PC-9 (cell line): Measurements from ENCODE around the gene SLC9A9. TPM values are rescaled to one million over a fixed set of nuclear protein-coding genes. Genes with fewer than 3 reads are reported as not detected.
"Not testable (repeated sequence)": the region's sequence is repeated elsewhere in the genome, so short reads cannot be mapped to it uniquely, and the experiment has no call there.

Experiments
- BruUV-seq: library from RNA; stranded (reverse); fragments of 400-500 nt; replicated peaks from 2 replicates; lab custom pipeline; 2021; lab: Mats Ljungman, UMichigan
- CTCF ChIA-PET: fragments of 300-600 bp; sonication (Branson Sonifier 250); formaldehyde crosslinking; loops from one replicate; lab custom pipeline; 2022; ENCODE audit warnings: antibody characterized with exemption; lab: Charles Lee
- POLR2A ChIA-PET: fragments of 300-600 bp; sonication (Branson Sonifier 250); formaldehyde crosslinking; loops from one replicate; lab custom pipeline; 2022; ENCODE audit warnings: antibody characterized with exemption; ENCODE audit not compliant: unreplicated experiment; lab: Charles Lee
- DNase-seq, 2 experiments: peaks; one replicate each; pipeline versions ENCODE4 v3.0.0 to v3.0.0-alpha.2; 2015 to 2022; ENCODE audit warnings: mixed read lengths in 1 of 2
- H2AFZ ChIP-seq: fragments of 200-600 bp; sonication (generic); 2 replicates; pipeline ENCODE4 v1.8.1; 2017; ENCODE audit warnings: antibody characterized with exemption
- H3F3A ChIP-seq: fragments of 200-600 bp; sonication (generic); 2 replicates; pipeline ENCODE4 v1.8.1; 2017; ENCODE audit warnings: antibody characterized with exemption, mild to moderate bottlenecking, low read depth; ENCODE audit not compliant: insufficient read depth
- H3K27ac ChIP-seq: fragments of 200-600 bp; sonication (generic); 2 replicates; pipeline ENCODE4 v1.6.1; 2016; ENCODE audit warnings: mixed run types
- H3K27me3 ChIP-seq: fragments of 200-600 bp; sonication (generic); 2 replicates; pipeline ENCODE4 v1.6.1; 2016; ENCODE audit warnings: low read depth, mixed run types; ENCODE audit not compliant: insufficient read depth
- H3K36me3 ChIP-seq: fragments of 200-600 bp; sonication (generic); 2 replicates; pipeline ENCODE4 v1.6.1; 2016; ENCODE audit warnings: low read depth, mixed run types
- H3K4me1 ChIP-seq: fragments of 200-600 bp; sonication (generic); replicated peaks from 2 replicates; pipeline ENCODE4 v1.6.1; 2016; ENCODE audit warnings: mixed run types; ENCODE audit not compliant: insufficient read depth
- H3K4me2 ChIP-seq: fragments of 200-600 bp; sonication (generic); 2 replicates; pipeline ENCODE4 v1.6.1; 2017; ENCODE audit warnings: mixed run types
- H3K4me3 ChIP-seq: fragments of 200-600 bp; sonication (generic); 2 replicates; pipeline ENCODE4 v1.6.1; 2016; ENCODE audit warnings: mixed run types
- H3K79me2 ChIP-seq: fragments of 200-600 bp; sonication (generic); 2 replicates; pipeline ENCODE4 v1.6.1; 2017; ENCODE audit warnings: low read depth, mixed run types
- H3K9me2 ChIP-seq: fragments of 200-600 bp; sonication (generic); 2 replicates; pipeline ENCODE4 v1.8.1; 2017; ENCODE audit warnings: mild to moderate bottlenecking; ENCODE audit not compliant: insufficient read depth
- H3K9me3 ChIP-seq: fragments of 200-600 bp; sonication (generic); 2 replicates; pipeline ENCODE4 v1.8.1; 2016; ENCODE audit warnings: low read depth; ENCODE audit not compliant: insufficient read depth
- H4K20me1 ChIP-seq: fragments of 200-600 bp; sonication (generic); 2 replicates; pipeline ENCODE4 v1.8.1; 2017; ENCODE audit not compliant: insufficient read depth
- CTCF ChIP-seq: fragments of 200-600 bp; sonication (generic); conservative IDR thresholded peaks from 2 replicates; pipeline ENCODE4 v1.6.1; 2017; ENCODE audit warnings: mixed run types, antibody characterized with exemption, mild to moderate bottlenecking, moderate library complexity
- EZH2 ChIP-seq: fragments of 200-600 bp; sonication (generic); IDR thresholded peaks from 2 replicates; pipeline ENCODE4 v1.8.0; 2017; ENCODE audit warnings: antibody characterized with exemption, low read depth
- intact Hi-C: fragments of 100-400 bp; cut with micrococcal nuclease; formaldehyde crosslinking; loops from one replicate; pipeline ENCODE4 v1.10.0; 2022; ENCODE audit not compliant: unreplicated experiment
- total RNA-seq: library from RNA; stranded (reverse); gene quantifications from 2 replicates; pipeline ENCODE4 v1.2.3, GENCODE V29; 2021

Gene SLC9A9
- total RNA-seq, 1 experiment from 2014 or later: 1.7 TPM

- POLR2A ChIA-PET: no interaction called here
- no peaks in the 10 kb centered on the region for H3K9me3 ChIP-seq
- no peaks in the 10 kb centered on the region for H3K4me1 ChIP-seq
- no peak overlapping the region for H3K4me2 ChIP-seq
- TF ChIP-seq CTCF (no peak), EZH2 (no peak)
- H3K27ac ChIP-seq: no peak overlapping the region
- DNase-seq: no peak
- no peaks in the 10 kb centered on the region for H3K36me3 ChIP-seq
- CTCF ChIA-PET: no interaction called here
- H3F3A ChIP-seq: no peaks in the 10 kb centered on the region
- H3K79me2 ChIP-seq: no peaks in the 10 kb centered on the region
- no TSS peak for BruUV-seq
- no peaks in the 10 kb centered on the region for H3K9me2 ChIP-seq
- no peaks in the 10 kb centered on the region for H4K20me1 ChIP-seq
- H3K4me3 ChIP-seq: no peak overlapping the region
- no peaks in the 10 kb centered on the region for H3K27me3 ChIP-seq
- intact Hi-C loops: no loop called here
- no peak overlapping the region for H2AFZ ChIP-seq
Measured at GRCh38 chr3:143698682-143699303, 149.5 kb downstream of the SLC9A9 start.

- no TSS peak for BruUV-seq
- Histone ChIP-seq H3K27ac (no peak overlapping the region), H4K20me1 (no peaks in the 10 kb centered on the region), H2AFZ (no peak overlapping the region), H3K4me3 (no peak overlapping the region), H3K36me3 (no peaks in the 10 kb centered on the region), H3F3A (no peaks in the 10 kb centered on the region), H3K4me1 (no peaks in the 10 kb centered on the region), H3K9me2 (no peaks in the 10 kb centered on the region), H3K27me3 (no peaks in the 10 kb centered on the region), H3K4me2 (no peak overlapping the region), H3K9me3 (no peaks in the 10 kb centered on the region), H3K79me2 (no peaks in the 10 kb centered on the region)
- no peak for DNase-seq
- ChIA-PET POLR2A (no interaction called here), CTCF (no interaction called here)
- no peak for TF ChIP-seq CTCF
- TF ChIP-seq EZH2: no peak
- intact Hi-C loops: no loop called here
Measured at GRCh38 chr3:143697975-143698374, 150.3 kb downstream of the SLC9A9 start.

- H3K27me3 ChIP-seq, H3K27ac ChIP-seq, H3K4me1 ChIP-seq, POLR2A ChIA-PET, DNase-seq, H3K79me2 ChIP-seq, intact Hi-C loops, CTCF ChIA-PET, H4K20me1 ChIP-seq, BruUV-seq, H3K4me3 ChIP-seq, H3K9me3 ChIP-seq, H3F3A ChIP-seq, H2AFZ ChIP-seq, H3K9me2 ChIP-seq, H3K4me2 ChIP-seq, H3K36me3 ChIP-seq: not testable (repeated sequence)
Measured at GRCh38 chr3:143695333-143695732, 152.9 kb downstream of the SLC9A9 start.

- Histone ChIP-seq H3K27ac (no peak overlapping the region), H3K9me3 (no peaks in the 10 kb centered on the region), H3K79me2 (no peaks in the 10 kb centered on the region), H3K4me1 (no peaks in the 10 kb centered on the region), H3K4me2 (no peak overlapping the region), H3K9me2 (no peaks in the 10 kb centered on the region), H4K20me1 (no peaks in the 10 kb centered on the region), H3K4me3 (no peak overlapping the region), H3K27me3 (no peaks in the 10 kb centered on the region), H3F3A (no peaks in the 10 kb centered on the region), H3K36me3 (no peaks in the 10 kb centered on the region), H2AFZ (no peak overlapping the region)
- no peak for DNase-seq
- no TSS peak for BruUV-seq
- CTCF ChIA-PET: no interaction called here
- intact Hi-C loops: no loop called here
- no peak for TF ChIP-seq EZH2
- no peak for TF ChIP-seq CTCF
- POLR2A ChIA-PET: no interaction called here
Measured at GRCh38 chr3:143693506-143693905, 154.8 kb downstream of the SLC9A9 start.
